HG02678 (cell line): ENCODE measurements around the gene NARF.

Experiments used
- ATAC-seq: cut with Tn5 transposase; IDR thresholded peaks from one replicate; pipeline ENCODE4 v1.9.1; 2021; ENCODE audit warnings: mild to moderate bottlenecking, moderate library complexity; ENCODE audit not compliant: unreplicated experiment

NARF gene

DNA sequence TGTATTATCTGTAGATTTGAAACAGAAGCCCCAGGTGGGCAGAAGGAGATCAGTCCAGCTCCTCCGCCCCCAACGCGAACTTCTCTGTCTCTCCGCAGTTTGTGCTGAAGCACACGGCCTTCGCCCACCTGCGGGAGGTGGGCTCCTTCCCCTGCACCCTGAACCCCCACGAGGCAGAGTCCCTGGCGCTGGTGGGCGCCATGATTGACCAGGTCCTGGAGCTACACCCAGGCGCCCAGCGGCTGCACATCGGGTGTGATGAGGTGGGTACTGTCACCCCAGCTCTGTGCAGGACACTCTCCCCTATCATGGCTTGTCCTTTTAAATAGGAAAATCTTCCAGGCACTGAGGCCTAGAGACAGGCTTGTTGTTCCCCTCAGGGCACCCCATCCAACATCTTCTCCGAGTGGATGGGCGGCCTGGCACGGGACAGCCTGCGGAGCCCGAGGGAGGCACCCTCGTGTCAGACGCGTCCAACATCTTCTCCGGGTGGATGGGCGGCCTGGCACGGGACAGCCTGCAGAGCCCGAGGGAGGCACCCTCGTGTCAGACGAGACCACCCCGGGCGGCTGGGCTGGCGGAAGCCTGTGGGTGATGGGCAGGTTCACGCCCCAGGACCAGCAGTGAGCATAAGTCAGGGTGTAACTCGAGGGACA, 24.9 kb upstream of the NARF start:
- no peak for ATAC-seq

DNA sequence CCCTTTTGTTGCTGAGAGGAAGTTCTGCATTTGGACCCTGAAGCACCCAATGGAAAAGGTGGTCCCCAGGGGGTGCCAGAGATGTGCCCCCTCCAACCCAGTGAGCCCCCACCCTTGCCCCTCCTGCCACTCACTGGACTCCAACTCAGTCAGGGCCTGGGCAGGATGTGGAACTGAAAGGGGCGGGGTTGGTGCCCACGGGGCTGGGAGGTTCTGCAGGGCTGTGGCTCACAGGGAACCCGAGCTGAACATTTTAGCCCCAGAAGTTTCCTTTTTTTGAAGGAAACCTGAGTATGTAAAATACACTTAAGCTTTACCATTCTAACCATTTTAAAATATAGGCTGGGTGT, 24.4 kb upstream of the NARF start:
- ATAC-seq = no peak

DNA sequence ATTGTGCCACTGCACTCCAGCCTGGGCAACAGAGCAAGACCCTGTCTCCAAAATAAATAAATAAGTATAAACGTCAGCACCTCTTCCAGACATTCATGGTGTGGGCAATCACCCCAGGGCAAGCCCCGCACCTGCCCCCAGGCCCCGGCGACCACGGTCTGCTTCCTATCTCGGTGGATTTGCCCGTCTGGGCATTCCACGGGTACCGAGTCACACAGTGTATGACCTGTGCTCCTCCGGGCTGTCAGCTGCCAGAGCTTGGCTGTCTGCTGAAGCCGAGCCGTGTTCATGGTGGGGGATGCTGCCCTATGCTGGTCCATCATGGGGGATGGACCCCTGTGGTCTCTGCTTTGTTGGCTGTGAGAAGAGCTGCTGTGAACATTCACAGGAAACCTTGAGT, 23.4 kb upstream of the NARF start:
- no peak for ATAC-seq

DNA sequence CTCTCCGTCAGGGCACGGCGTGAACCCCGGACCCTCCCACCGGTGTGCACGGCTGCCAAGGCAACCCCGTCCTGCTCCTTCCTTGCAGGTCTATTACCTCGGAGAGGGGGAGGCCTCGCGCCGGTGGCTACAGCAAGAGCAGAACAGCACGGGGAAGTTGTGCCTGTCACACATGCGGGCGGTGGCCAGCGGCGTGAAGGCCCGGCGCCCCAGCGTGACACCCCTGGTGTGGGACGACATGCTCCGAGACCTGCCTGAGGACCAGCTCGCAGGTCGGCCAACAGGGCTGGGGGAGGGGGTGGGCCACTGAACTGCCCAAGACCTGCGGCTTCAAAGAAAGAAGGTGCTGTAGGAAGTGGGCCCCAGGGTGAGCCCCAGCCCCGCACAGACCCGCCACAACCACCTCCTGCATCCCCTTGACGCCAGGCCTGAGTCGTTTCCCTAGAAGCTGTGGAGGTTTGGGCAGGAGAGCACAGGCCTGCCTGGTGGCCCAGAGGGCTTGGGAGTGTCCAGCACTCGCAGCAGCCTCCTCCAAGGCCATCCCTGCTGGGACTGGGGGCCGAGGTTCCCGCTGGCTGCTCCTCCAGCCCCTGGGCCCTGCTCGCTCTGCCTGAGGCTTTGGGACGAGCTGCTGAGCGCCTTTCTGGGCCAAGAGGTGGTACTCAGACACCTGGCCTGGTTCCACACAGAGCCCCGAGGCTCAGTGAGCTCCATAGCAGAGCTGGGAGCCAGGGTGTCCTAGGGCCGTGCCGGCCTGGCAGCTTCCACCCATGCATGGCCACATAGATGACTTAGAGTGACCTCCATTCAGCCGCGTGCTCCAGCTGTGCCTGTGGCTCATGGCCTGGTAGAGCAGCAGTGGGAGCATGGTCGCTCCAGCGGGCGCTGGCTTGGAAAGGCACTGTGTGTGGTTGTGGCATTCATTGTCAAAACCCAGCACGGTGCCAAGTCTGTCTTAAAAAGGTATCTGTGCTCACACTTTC, 22.6 kb upstream of the NARF start:
- ATAC-seq = no peak

DNA sequence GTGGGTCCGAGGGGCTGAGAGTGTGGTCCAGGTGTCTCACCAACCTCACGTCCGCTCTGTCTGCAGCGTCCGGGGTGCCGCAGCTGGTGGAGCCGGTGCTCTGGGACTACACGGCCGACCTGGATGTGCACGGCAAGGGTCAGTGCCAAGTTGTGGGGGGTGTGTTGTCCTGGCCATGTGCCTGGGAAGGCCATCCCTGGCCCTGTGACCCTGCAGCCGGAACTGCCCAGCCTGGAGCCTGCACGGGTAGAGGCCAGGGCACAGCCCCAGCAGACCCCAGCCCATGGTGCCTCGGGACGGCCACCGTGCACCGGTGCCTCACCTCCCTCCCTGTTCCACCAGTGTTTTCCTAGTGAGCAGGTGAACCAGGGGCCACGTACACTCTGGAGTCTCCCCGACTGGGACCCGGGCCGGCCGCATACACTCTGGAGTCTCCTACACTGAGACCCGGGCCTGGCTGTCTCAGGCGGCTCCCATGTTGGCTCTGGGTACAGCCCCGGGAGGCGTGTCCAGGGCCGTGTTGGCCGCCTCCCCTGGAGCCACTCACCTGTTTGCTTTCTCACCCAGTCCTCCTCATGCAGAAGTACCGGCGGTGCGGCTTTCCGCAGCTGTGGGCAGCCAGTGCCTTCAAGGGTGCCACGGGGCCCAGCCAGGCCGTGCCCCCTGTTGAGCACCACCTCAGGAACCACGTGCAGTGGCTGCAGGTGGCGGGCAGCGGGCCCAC, 21.8 kb upstream of the NARF start:
- ATAC-seq = no peak

DNA sequence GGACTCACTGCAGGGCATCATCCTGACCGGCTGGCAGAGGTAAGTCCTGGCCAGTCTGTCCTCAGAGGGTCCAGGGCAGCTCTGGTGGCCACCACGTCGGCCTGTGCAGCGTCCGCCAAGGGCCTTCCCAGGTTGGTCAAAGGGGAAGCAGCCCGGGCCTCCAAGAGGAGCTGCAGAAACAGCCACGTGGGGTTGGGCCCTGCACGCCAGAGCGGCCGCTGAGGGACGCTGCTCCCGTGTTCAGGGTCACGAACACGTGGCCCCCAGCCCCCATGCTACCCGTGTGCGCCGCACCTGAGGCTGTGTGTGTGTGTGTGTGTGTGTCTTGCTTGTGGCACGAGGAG, 21.2 kb upstream of the NARF start:
- no peak for ATAC-seq

DNA sequence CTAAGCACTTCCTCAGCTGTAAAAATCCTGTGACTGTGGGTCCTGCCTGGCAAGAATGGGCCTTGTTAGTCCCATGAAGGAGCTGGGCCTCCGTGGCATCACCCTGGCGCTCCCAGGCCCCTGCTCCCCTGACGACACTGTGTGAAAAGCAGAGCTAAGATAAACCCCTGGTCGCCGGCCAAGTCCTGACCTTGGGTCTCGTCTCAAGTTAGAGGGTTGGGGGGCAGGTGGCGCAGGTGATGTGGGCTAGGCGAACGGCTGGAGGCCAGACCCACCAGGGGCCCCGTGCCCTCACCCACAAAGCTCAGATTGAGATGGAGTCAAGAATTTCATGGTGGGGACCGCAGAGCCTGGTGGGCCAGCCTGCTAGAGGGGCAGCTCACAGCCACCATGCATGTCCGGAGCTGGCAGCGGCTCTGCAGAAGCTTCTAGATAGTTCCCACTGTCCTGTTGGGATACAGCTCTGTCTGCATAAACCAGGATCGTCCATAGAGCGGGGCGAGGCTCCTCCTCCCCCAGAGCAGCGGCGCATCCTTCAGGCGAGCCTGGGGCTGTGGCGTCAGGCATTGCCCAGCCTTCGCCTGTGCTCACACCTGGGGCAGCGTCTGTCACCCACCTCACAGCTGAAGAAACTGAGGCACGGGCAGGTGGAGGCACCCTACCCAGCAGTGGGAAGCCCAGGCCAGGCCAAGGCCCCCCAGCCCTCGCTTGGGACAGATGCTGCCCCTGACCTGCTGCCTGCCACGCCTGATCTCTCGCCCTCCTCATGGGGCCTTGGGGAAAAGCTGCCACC, 19.9 kb upstream of the NARF start:
- ATAC-seq = no peak

DNA sequence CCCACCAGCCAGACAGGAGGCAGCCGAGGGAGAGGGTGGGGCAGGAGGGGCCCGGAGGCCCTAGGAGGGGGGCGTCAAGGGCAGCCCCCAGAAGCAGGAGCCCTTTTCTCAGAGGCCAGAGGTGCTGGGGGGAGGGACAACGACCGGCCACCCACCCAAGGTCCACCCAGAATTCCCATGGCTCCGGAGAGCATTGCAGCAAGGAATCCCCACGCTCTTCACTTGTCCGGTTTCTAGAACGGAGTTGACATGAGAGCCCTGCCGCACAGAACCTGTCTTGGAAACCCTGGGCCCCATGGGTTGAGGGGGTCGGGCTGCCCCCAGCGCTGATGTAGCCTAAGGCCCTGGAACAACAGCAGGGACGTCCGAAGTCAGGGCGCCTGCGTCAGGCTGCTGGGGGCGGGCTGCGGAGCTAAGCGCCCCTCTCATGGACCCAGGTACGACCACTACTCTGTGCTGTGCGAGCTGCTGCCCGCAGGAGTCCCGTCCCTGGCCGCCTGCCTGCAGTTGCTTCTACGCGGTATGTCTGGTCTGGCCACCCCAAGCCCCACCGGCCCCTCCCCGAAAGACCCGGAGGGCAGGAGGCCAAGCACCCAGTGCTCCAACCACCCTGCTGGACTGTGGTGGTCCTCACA, 19.2 kb upstream of the NARF start:
- ATAC-seq = no peak

DNA sequence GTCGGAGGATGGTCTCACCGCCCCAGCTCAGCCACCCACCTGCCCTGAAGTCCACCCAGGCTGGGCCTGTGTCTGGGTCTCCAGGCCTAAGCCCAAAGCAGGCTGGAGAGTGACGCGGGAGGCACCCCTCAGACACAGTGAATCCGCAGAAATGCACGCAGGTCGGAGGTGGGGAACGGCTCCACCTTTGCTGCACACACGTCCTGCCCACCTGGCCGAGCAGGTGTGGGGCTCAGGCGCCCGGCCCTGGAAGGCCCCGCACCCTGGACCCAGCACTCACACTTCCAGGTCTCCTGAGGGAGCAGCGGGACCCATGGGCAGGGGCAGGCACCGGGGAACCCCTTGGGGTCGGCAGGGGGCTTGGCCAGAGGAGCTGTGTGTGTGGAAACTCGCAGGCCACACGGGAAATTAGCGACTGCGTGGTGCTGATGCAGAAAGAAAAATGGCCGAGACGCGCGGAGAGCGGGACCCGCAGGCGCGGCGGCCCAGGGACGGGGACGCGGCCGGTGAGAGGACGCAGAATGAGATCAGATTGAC, 18.6 kb upstream of the NARF start:
- ATAC-seq = no peak

DNA sequence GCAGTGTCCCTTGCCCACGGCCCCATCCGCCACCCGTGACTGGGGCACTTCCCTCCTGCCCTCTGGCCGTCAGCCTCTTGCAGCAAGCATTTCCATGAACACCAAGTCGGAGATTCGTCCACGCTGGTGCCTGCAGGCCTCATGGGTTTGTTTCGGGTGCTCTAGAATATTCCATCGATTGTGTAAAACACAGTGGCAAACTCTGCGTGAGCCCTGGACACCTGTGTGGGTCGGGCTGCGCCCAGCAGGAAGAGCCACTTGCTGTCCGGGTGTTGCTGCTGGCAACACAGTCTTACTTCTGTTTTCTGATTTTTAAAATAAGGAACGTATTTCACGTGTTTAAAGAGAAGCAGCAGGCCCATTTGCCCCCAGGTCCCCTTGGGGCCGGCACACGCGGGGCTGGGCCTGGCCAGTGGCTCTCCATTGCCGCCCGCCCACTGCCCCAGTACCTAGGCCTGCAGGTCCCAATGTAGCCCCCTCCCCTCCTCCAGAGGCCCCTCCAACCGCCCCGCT, 18.0 kb upstream of the NARF start:
- ATAC-seq = no peak

DNA sequence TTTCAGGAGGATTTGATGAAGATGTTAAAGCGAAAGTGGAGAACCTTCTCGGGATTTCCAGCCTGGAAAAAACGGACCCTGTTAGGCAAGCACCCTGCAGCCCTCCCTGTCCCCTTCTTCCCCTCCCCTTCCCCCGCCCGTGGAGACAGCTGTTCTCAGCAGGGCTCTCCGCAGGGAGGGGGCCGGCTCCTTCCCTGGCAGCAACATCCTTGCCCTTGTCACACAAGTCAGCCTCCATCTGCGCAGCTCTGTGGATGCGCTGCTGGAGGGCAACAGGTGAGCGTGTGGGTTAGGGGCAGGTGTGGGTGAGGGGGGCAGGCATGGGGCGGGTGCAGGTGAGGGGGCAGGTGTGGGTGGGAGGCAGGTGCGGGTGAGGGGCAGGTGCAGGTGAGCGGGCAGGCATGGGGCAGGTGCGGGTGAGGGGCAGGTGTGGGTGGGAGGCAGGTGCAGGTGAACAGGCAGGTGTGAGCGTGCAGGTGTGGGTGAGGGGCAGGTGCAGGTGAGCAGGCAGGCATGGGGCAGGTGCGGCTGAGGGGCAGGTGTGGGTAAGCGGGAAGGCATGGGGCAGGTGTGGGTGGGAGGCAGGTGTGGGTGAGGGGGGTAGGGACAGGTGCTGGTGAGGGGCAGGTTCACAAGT, 17.4 kb upstream of the NARF start:
- no peak for ATAC-seq

DNA sequence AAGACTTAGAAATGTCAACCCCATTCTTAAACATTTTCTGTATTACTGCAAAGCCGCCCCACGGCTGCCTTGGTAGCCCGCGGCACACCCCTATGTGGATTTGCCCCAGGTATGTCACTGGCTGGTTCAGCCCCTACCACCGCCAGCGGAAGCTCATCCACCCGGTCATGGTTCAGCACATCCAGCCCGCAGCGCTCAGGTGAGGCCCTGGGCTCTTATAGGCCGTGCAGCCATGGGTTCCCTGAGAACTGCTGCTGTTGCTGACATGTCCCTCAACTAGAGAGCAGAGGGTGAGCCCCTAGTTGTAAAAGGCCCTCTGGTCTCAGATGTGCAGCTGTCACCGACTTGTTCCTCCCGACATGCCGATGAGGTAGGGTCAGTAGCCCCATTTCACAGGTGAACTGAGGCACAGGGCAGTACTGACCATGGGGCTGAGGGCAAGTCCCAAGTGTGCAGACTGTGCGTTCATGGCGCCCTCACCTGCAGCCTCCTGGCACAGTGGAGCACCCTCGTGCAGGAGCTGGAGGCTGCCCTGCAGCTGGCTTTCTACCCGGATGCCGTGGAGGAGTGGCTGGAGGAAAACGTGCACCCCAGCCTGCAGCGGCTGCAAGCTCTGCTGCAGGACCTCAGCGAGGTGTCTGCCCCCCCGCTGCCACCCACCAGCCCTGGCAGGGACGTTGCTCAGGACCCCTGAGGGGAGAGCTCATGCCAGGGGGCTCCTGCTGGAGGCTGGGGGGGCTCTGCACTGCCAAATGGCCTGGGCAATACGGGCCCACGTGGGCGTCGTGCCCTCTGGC, 16.7 kb upstream of the NARF start:
- no peak for ATAC-seq

DNA sequence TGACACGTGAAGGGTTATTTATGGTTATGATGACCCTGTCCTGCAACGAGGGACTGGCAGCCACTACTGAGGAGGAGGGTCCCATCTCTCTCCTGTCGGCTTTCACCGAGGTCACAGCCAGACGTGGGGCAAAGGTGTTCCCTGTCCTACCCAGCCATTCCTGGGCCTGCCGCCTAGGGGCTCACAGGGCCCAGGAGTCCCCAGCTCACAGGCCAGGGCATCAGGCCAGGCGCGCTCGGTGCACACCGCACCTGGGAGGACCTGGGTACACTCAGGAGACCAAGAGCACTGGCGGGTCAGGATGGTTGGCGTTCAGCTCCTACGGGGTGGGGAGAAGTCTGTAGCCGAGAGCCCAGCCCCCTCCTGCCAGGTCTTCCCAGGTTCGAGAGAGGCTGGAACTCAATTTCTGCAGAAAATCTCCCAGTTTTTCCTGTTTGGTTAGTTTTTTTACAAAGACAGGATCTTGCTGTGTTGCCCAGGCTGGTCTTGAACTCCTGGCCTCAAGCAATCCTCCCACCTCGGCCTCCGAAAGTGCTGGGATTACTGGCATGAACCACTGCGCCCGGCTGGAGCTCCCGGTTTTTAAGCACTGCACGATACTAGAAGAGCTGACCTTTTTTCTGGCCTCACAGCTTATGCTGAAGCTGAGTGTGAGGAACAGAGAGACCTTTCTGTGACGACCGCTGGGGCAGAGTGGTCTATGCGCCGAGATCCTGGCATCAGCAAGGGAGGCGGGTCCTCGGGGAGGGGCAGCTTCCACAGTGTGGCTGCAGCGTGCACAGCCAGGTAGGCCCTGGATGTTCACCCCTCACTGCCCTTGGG, 15.7 kb upstream of the NARF start:
- no peak for ATAC-seq

DNA sequence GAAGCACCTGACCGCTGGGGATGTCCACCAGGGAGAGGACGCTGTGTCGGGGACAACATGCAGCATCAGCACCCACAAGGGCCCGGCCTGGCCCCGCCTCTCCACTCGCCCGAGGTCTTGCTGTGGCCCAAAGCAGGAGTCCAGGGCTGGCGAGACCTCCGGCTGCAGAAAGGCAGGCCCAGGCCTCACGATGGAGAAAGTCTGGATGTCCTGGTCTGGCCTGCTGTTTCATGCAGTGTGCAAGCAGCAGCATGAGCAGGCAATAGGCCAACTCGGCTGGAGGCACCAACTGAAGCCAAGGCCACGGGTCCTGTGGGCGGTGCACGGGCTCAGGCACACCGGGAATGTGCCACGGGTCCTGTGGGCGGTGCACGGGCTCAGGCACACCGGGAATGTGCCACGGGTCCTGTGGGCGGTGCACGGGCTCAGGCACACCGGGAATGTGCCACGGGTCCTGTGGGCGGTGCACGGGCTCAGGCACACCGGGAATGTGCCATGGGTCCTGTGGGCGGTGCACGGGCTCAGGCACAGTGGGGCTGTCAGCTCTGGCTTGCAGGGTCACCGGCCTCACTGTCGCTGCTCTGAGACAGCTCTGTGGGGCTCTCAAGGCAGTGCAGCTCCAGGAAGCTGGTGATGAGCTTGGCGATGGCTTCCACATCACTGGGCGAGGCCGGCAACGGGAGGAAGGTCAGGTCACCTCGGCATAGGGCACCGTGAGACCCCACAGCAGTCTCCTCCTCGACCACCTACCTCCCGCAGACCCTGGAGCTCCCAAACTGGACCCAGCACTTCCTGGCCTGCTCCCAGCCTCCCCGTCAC, 14.9 kb upstream of the NARF start:
- ATAC-seq = no peak

DNA sequence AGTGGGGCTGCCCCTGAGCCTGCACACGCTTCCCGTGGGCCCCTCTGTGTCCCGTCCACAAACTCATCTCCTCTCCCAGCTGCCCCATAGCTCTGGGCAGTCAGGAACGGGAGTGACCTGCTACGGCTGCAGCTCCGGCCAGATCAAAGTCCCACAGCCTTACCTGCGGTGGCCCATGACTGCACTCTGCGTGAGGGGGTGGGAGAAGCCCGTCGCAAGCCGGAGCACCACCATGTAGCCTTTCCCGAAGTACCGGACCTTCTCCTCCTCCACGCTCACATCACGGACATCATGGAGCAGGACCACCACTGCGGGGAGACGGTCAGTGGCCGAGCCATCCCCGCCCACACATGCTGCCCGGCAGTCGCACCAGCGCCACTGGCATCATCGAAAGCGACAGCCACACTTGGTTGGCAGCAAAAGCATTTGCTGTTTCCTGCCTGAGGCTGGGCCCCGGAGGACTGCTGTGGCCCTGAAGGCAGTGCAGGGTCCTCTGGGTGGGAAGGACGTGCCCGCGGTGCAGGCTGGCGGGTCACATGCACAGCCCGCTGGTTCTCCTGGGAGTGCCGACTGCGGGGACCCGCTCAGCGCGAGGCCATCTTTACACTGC, 14.2 kb upstream of the NARF start:
- ATAC-seq = no peak

DNA sequence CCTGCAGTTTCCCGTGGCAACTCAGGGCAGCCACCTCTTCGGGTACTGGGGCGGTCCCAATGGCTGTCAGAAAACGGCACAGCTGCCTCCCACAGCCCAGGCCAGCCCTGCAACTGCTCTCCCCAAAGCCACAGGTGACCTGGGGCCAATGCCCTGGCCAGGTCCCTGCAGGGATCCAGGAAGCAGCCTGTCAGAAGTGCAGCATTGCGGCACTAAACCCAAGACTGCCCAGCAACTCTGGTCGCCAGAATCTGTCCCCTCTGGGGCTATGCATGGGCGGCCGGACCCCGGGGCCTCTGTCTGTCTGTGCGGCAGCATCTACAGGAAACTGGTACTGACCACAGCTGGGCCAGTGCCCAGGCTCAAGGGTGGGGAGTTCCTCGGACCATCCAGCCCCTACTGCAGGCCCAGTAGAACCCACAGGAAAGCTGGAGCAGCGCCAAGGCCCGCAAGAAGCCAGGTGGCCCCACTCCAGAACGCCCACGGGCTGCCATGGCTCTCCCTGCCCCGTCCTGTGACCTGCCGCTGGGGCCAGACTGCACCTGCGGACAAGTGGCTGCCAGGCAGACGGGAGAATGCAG, 13.5 kb upstream of the NARF start:
- ATAC-seq = no peak
